Caco-2 (cell line): Measurements from ENCODE around the gene MICAL3. TPM values are rescaled to one million over a fixed set of nuclear protein-coding genes. Genes with fewer than 3 reads are reported as not detected.

ENCODE experiments used
- BruUV-seq: library from RNA; stranded (reverse); fragments of 400-500 nt; replicated peaks from 2 replicates; lab custom pipeline; 2021; lab: Mats Ljungman, UMichigan
- CTCF ChIA-PET: fragments of 300-600 bp; sonication (Branson Sonifier 250); formaldehyde crosslinking; loops from one replicate; lab custom pipeline; 2022; ENCODE audit warnings: antibody characterized with exemption; lab: Charles Lee
- POLR2A ChIA-PET: fragments of 300-600 bp; sonication (Branson Sonifier 250); formaldehyde crosslinking; loops from one replicate; lab custom pipeline; 2022; ENCODE audit warnings: antibody characterized with exemption; lab: Charles Lee
- DNase-seq, 2 experiments: peaks; one replicate each; pipeline versions ENCODE4 v3.0.0 to v3.0.0-alpha.2; 2020 to 2022
- H3K27me3 ChIP-seq: replicated peaks from 2 replicates; pipeline ENCODE4 v1.6.0; 2011; ENCODE audit warnings: low read length; ENCODE audit not compliant: control insufficient read depth, insufficient read depth
- H3K36me3 ChIP-seq: 2 replicates; pipeline ENCODE4 v1.5.1; 2011; ENCODE audit warnings: low read length; ENCODE audit not compliant: control insufficient read depth, insufficient read depth
- H3K4me1 ChIP-seq: fragments of 250-450 bp; sonication (Bioruptor Pico); 2 replicates; pipeline ENCODE4 v1.5.1; 2020; ENCODE audit warnings: mild to moderate bottlenecking
- H3K4me3 ChIP-seq: 2 replicates; pipeline ENCODE4 v1.5.1; 2011; ENCODE audit warnings: low read depth, mild to moderate bottlenecking, control low read depth, low read length
- H3K9me3 ChIP-seq: fragments of 250-450 bp; sonication (Bioruptor Pico); 2 replicates; pipeline ENCODE4 v1.5.1; 2020; ENCODE audit warnings: mild to moderate bottlenecking, moderate library complexity
- H3K27ac Mint-ChIP-seq: one replicate; pipeline ENCODE4 v1.8.0; 2022; ENCODE audit warnings: mixed read lengths; ENCODE audit not compliant: unreplicated experiment
- H3K27me3 Mint-ChIP-seq: one replicate; pipeline ENCODE4 v1.8.0; 2022; ENCODE audit warnings: mixed read lengths; ENCODE audit not compliant: insufficient read depth, unreplicated experiment
- H3K36me3 Mint-ChIP-seq: one replicate; pipeline ENCODE4 v1.8.0; 2022; ENCODE audit warnings: mild to moderate bottlenecking, mixed read lengths; ENCODE audit not compliant: insufficient read depth, unreplicated experiment
- H3K4me1 Mint-ChIP-seq: one replicate; pipeline ENCODE4 v1.8.0; 2022; ENCODE audit warnings: low read depth, mixed read lengths; ENCODE audit not compliant: unreplicated experiment
- H3K4me3 Mint-ChIP-seq: one replicate; pipeline ENCODE4 v1.8.0; 2022; ENCODE audit warnings: mild to moderate bottlenecking, moderate library complexity, mixed read lengths; ENCODE audit not compliant: unreplicated experiment
- H3K9me3 Mint-ChIP-seq: one replicate; pipeline ENCODE4 v1.8.0; 2022; ENCODE audit warnings: mixed read lengths; ENCODE audit not compliant: unreplicated experiment
- intact Hi-C: fragments of 100-400 bp; cut with micrococcal nuclease; formaldehyde crosslinking; loops from one replicate; pipeline ENCODE4 v1.10.0; 2022; ENCODE audit not compliant: unreplicated experiment
- total RNA-seq: library from RNA; stranded (reverse); gene quantifications from 2 replicates; pipeline ENCODE4 v1.2.3, GENCODE V29; 2022
- TF ChIP-seq, protein P1 (sequence below), 2 experiments: fragments of 200-600 bp in 1 of 2; IDR thresholded peaks; 1 replicate in 1 of 2; 2 replicates in 1 of 2; pipeline versions ENCODE4 v1.5.1 to v1.8.0; 2011 to 2022; ENCODE audit warnings: antibody characterized with exemption in 1 of 2, control low read depth in 1 of 2, inconsistent platforms in 1 of 2, low read depth in 1 of 2, low read length in 1 of 2, mild to moderate bottlenecking in 1 of 2, moderate library complexity in 1 of 2; ENCODE audit not compliant: insufficient read depth in 1 of 2, severe bottlenecking in 1 of 2, unreplicated experiment in 1 of 2

MICAL3 gene
- total RNA-seq, 1 experiment from 2014 or later, result 65.6 TPM

DNA sequence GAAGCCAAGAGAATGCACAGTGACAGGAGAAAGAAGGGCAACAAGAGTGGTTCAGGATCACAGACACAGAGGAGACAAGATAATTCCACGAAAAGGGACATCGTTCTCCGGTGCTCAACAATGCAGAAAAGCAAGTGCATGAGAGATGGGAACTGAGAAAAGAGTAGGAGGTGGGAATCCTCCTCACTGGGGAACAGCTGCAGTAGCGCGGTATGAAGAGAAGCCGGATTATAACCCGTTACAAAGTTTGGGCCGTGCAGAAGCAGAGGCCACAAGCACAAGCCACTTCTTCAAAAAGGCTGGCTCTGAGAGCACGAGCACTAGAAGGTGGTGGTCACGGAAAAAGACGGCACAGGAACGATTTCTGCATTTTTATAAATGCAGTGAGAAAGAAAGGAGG, 135.9 kb downstream of the MICAL3 start:
- Mint-ChIP-seq H3K27ac (peak overlapping the region; percentile 71), H3K4me3 (no peak overlapping the region), H3K4me1 (peaks cover 46% of the 10 kb centered on the region), H3K27me3 (no peaks in the 10 kb centered on the region), H3K36me3 (peaks cover 70% of the 10 kb centered on the region), H3K9me3 (no peaks in the 10 kb centered on the region)
- TF ChIP-seq, protein P1, sequence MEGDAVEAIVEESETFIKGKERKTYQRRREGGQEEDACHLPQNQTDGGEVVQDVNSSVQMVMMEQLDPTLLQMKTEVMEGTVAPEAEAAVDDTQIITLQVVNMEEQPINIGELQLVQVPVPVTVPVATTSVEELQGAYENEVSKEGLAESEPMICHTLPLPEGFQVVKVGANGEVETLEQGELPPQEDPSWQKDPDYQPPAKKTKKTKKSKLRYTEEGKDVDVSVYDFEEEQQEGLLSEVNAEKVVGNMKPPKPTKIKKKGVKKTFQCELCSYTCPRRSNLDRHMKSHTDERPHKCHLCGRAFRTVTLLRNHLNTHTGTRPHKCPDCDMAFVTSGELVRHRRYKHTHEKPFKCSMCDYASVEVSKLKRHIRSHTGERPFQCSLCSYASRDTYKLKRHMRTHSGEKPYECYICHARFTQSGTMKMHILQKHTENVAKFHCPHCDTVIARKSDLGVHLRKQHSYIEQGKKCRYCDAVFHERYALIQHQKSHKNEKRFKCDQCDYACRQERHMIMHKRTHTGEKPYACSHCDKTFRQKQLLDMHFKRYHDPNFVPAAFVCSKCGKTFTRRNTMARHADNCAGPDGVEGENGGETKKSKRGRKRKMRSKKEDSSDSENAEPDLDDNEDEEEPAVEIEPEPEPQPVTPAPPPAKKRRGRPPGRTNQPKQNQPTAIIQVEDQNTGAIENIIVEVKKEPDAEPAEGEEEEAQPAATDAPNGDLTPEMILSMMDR (IDR thresholded peaks at IDR 0.05; ENCODE audit: insufficient read depth in 1 of 2, low read depth in 1 of 2, low read length in 1 of 2, severe bottlenecking in 1 of 2, unreplicated experiment in 1 of 2), result no peak
- no TSS peak for BruUV-seq
- Histone ChIP-seq H3K36me3 (peaks cover 2% of the 10 kb centered on the region), H3K4me3 (no peak overlapping the region), H3K27me3 (no peaks in the 10 kb centered on the region), H3K9me3 (no peaks in the 10 kb centered on the region), H3K4me1 (peaks cover 31% of the 10 kb centered on the region)
- POLR2A ChIA-PET, result no interaction called here
- CTCF ChIA-PET, result interaction anchor here (2.4 kb wide), 1 partner anchor 188 kb away, joined by 7 read pairs; no protein-coding TSS in a partner anchor
- intact Hi-C loops, result no loop called here
- DNase-seq, result no peak

DNA sequence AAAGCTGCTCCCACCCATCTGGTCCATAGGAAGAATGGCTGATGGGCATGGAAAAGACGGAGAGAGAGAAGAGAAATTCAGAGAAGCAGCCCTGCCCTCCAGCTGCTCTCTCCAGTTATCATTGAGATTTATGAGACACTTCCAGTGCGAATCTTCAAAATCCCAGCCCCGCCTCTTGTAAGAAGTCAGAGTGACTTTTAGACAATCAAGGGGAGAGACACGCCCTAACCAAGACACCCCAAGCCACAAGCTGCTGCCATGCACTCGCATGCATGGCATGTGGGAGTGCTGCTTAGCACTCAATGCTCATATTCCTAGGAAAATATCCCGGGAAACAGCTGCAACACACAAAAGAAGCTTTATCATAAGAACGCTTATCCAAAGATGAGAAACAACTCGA, 139.5 kb downstream of the MICAL3 start:
- CTCF ChIA-PET, result no interaction called here

DNA sequence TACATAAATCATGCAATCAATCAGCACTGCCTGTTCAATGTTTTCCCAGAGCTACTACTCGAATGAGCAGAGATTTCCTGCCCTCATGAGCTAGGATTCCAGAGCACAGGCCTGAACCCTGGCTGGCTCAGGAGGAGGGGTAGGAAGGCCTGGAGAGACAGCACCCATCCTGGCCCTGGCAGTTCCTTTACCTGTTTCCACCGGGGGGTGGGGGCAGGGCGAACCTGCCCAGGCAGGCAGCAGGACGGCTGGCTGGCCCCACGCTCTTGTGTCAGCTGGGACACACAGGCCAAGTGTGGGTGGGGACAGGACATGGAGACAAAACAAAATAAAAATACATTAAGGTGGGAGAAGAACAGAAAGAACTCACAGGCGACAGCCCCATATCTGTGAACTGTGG, 140.3 kb downstream of the MICAL3 start:
- Histone ChIP-seq H3K4me3 (no peak overlapping the region), H3K27me3 (no peaks in the 10 kb centered on the region), H3K36me3 (peaks cover 2% of the 10 kb centered on the region), H3K4me1 (no peaks in the 10 kb centered on the region; the same call in 1 of the 2 replicates), H3K9me3 (no peaks in the 10 kb centered on the region)
- ChIA-PET CTCF (no interaction called here), POLR2A (no interaction called here)
- Mint-ChIP-seq H3K27ac (no peak overlapping the region), H3K9me3 (no peaks in the 10 kb centered on the region), H3K4me3 (no peak overlapping the region), H3K27me3 (no peaks in the 10 kb centered on the region), H3K4me1 (peaks cover 15% of the 10 kb centered on the region), H3K36me3 (peaks cover 70% of the 10 kb centered on the region)
- TF ChIP-seq, protein P1 (IDR thresholded peaks at IDR 0.05; ENCODE audit: insufficient read depth in 1 of 2, low read depth in 1 of 2, low read length in 1 of 2, severe bottlenecking in 1 of 2, unreplicated experiment in 1 of 2), result no peak
- BruUV-seq, result TSS peak; percentile 10
- intact Hi-C loops, result no loop called here
- no peak for DNase-seq

More for the DNA sequence above, 139.5 kb downstream of the MICAL3 start:
- Histone ChIP-seq H3K4me3 (no peak overlapping the region), H3K9me3 (no peaks in the 10 kb centered on the region), H3K36me3 (peaks cover 2% of the 10 kb centered on the region), H3K27me3 (no peaks in the 10 kb centered on the region), H3K4me1 (peaks cover 4% of the 10 kb centered on the region)
- TF ChIP-seq, protein P1 (IDR thresholded peaks at IDR 0.05; ENCODE audit: insufficient read depth in 1 of 2, low read depth in 1 of 2, low read length in 1 of 2, severe bottlenecking in 1 of 2, unreplicated experiment in 1 of 2), result no peak
- intact Hi-C loops, result no loop called here
- no peak overlapping the region for H3K4me3 Mint-ChIP-seq
- BruUV-seq, result no TSS peak
- DNase-seq, result no peak
- POLR2A ChIA-PET, result no interaction called here
- peaks cover 72% of the 10 kb centered on the region for H3K36me3 Mint-ChIP-seq
- no peaks in the 10 kb centered on the region for H3K27me3 Mint-ChIP-seq
- H3K4me1 Mint-ChIP-seq, result peaks cover 16% of the 10 kb centered on the region
- H3K9me3 Mint-ChIP-seq, result no peaks in the 10 kb centered on the region
- no peak overlapping the region for H3K27ac Mint-ChIP-seq
